GM12878 (cell line): ENCODE data around the gene FNDC3B. TPM values are rescaled to one million over a fixed set of nuclear protein-coding genes. Genes with fewer than 3 reads are reported as not detected.

Source experiments
- ATAC-seq: fragments of 200-7000 bp; cut with Tn5 transposase; 3 replicates; pipeline ENCODE4 v1.9.1; 2020; ENCODE audit warnings: mild to moderate bottlenecking, moderate library complexity
- BruUV-seq: library from RNA; stranded (reverse); fragments of 400-500 nt; replicated peaks from 2 replicates; lab custom pipeline; 2021; lab: Mats Ljungman, UMichigan
- CTCF ChIA-PET: fragments of 300-600 bp; sonication (Branson Sonifier 250); formaldehyde crosslinking; extraction: SDS; loops from one replicate; lab custom pipeline; 2021; ENCODE audit warnings: inconsistent platforms; lab: Yijun Ruan, JAX
- POLR2A ChIA-PET: fragments of 350-600 bp; formaldehyde crosslinking; extraction: SDS; loops from one replicate; lab custom pipeline; 2021; ENCODE audit warnings: inconsistent platforms; lab: Charles Lee
- RAD21 ChIA-PET: fragments of 300-600 bp; sonication (Branson Sonifier 250); formaldehyde crosslinking; loops from one replicate; lab custom pipeline; 2023; ENCODE audit warnings: antibody characterized with exemption; ENCODE audit not compliant: unreplicated experiment; lab: Charles Lee
- SMC1A ChIA-PET: fragments of 300-600 bp; sonication (Branson Sonifier 250); formaldehyde crosslinking; loops from one replicate; lab custom pipeline; 2023; ENCODE audit not compliant: unreplicated experiment, uncharacterized antibody; lab: Charles Lee
- DNase-seq: peaks from one replicate; pipeline ENCODE4 v3.0.0-alpha.2; 2011; ENCODE audit warnings: low read depth, low spot score
- FAIRE-seq: peaks from 3 replicates; lab custom pipeline; 2011; peaks lifted over from hg19 to GRCh38; lab: Jason Lieb, UNC
- H2AFZ ChIP-seq: 2 replicates; pipeline ENCODE4 v1.6.0; 2011; ENCODE audit warnings: low read depth, low read length, control low read depth; ENCODE audit not compliant: control insufficient read depth
- H3K27ac ChIP-seq: 2 replicates; pipeline ENCODE4 v1.5.1; 2011; ENCODE audit warnings: control low read depth; ENCODE audit not compliant: control insufficient read depth, insufficient read depth
- H3K27me3 ChIP-seq, 2 experiments: replicated peaks in 1 of 2; 2 replicates each; pipeline versions ENCODE4 v1.6.0 to v1.6.1; 2011; ENCODE audit warnings: low read length in 1 of 2; ENCODE audit not compliant: control insufficient read depth in 2 of 2, insufficient read depth in 2 of 2
- H3K36me3 ChIP-seq, 2 experiments: 2 replicates each; pipeline ENCODE4 v1.5.1; 2011; ENCODE audit warnings: low read length in 1 of 2; ENCODE audit not compliant: control insufficient read depth in 2 of 2, insufficient read depth in 2 of 2
- H3K4me1 ChIP-seq: 2 replicates; pipeline ENCODE4 v1.6.1; 2011; ENCODE audit warnings: mild to moderate bottlenecking, low read length, moderate library complexity, mixed read lengths; ENCODE audit not compliant: control insufficient read depth, insufficient read depth
- H3K4me2 ChIP-seq: 2 replicates; pipeline ENCODE4 v1.6.0; 2011; ENCODE audit warnings: control low read depth; ENCODE audit not compliant: control insufficient read depth, insufficient read depth
- H3K4me3 ChIP-seq: fragments of 200-600 bp; sonication (generic); 2 replicates; pipeline ENCODE4 v1.5.1; 2016
- H3K79me2 ChIP-seq: 2 replicates; pipeline ENCODE4 v1.6.0; 2011; ENCODE audit warnings: low read length; ENCODE audit not compliant: control insufficient read depth, insufficient read depth
- H3K9ac ChIP-seq: 2 replicates; pipeline ENCODE4 v1.8.0; 2011; ENCODE audit warnings: low read length, control low read depth, mixed read lengths; ENCODE audit not compliant: control insufficient read depth, insufficient read depth
- H3K9me3 ChIP-seq: replicated peaks from 3 replicates; pipeline ENCODE4 v1.5.1; 2011; ENCODE audit warnings: mild to moderate bottlenecking, low read length; ENCODE audit not compliant: control insufficient read depth, insufficient read depth
- H4K20me1 ChIP-seq: 2 replicates; pipeline ENCODE4 v1.6.0; 2011; ENCODE audit not compliant: control insufficient read depth, insufficient read depth
- BHLHE40 ChIP-seq, 2 experiments: fragments of 450-650 bp in 1 of 2; IDR thresholded peaks; 2 replicates each; pipeline ENCODE4 v1.6.1; 2011 to 2017; ENCODE audit warnings: low read depth in 2 of 2, borderline replicate concordance in 1 of 2, improper control_type of control experiment in 1 of 2, low read length in 1 of 2, mild to moderate bottlenecking in 1 of 2
- BRCA1 ChIP-seq: IDR thresholded peaks from 2 replicates; pipeline ENCODE4 v1.6.1; 2011; ENCODE audit warnings: low read depth, low read length, improper control_type of control experiment
- CBFB ChIP-seq: IDR thresholded peaks from 2 replicates; pipeline ENCODE4 v1.6.1; 2016; ENCODE audit warnings: antibody characterized with exemption, low read depth
- CBX3 ChIP-seq: fragments of 200-600 bp; sonication (generic); IDR thresholded peaks from 2 replicates; pipeline ENCODE4 v1.6.1; 2016; ENCODE audit warnings: low read depth, borderline replicate concordance
- CEBPB ChIP-seq, 2 experiments: fragments of 150-350 bp in 1 of 2; IDR thresholded peaks; 2 replicates each; pipeline ENCODE4 v1.6.1; 2012 to 2014; ENCODE audit warnings: low read depth in 2 of 2, low read length in 2 of 2, borderline replicate concordance in 1 of 2, inconsistent platforms in 1 of 2
- CEBPZ ChIP-seq: fragments of 150-350 bp; IDR thresholded peaks from 2 replicates; pipeline ENCODE4 v1.6.1; 2016; ENCODE audit warnings: low read depth, low read length
- ZNF274 ChIP-seq: IDR thresholded peaks from one replicate; pipeline ENCODE4 v1.8.0; 2011; ENCODE audit not compliant: insufficient read length, insufficient read depth
- WGBS: methylation state at CpG from one replicate; pipeline ENCODE4 v1.1.6; 2016; ENCODE audit warnings: low lambda C conversion rate; ENCODE audit not compliant: insufficient replicate concordance, insufficient coverage; ENCODE audit errors: missing lambda C conversion rate; 5-methylcytosine and 5-hydroxymethylcytosine counted together
- in situ Hi-C: fragments of 300-500 bp; cut with MboI; formaldehyde crosslinking; loops from 9 replicates; pipeline ENCODE4 v1.14.3; 2018; ENCODE audit warnings: mixed read lengths
- intact Hi-C: fragments of 100-400 bp; cut with micrococcal nuclease; formaldehyde crosslinking; loops from one replicate; pipeline ENCODE4 v1.14.2; 2022; ENCODE audit not compliant: unreplicated experiment
- polyA plus RNA-seq, 11 experiments: library from polyadenylated mRNA; depleted of rRNA in 4 of 11; unstranded in 6 of 11; stranded (reverse) in 5 of 11; fragments of >200 nt; fragmentation: Nextera tagmentation in 4 of 11; fragmentation: Illumina TruSeq in 1 of 11; extraction: Ambion mirVana in 4 of 11; extraction: Trizol in 1 of 11; gene quantifications; 1 replicate in 1 of 11; 2 replicates in 10 of 11; pipeline versions ENCODE4 v1.2.1 to v1.2.3, GENCODE V29; 2011 to 2016; ENCODE audit warnings: inconsistent platforms in 2 of 11, missing spikeins in 2 of 11, low read depth in 1 of 11
- total RNA-seq, 4 experiments: library from RNA; depleted of rRNA in 3 of 4; stranded (reverse); fragments of >200 nt in 3 of 4; fragmentation: Illumina TruSeq in 1 of 4; extraction: Trizol in 1 of 4; gene quantifications; 2 replicates each; pipeline versions ENCODE4 v1.2.1 to v1.2.3, GENCODE V29; 2013 to 2021
- TF ChIP-seq, protein P1 (sequence below): IDR thresholded peaks from 2 replicates; pipeline ENCODE4 v1.6.1; 2012; ENCODE audit warnings: low read depth, low read length, improper control_type of control experiment

FNDC3B gene
- total and polyA plus RNA-seq, 10 of the 15 experiments (the other 5 are each of a cell fraction or from before 2014, with no cell fraction given) = 7.9 to 35.0 (median 18.5) TPM

DNA sequence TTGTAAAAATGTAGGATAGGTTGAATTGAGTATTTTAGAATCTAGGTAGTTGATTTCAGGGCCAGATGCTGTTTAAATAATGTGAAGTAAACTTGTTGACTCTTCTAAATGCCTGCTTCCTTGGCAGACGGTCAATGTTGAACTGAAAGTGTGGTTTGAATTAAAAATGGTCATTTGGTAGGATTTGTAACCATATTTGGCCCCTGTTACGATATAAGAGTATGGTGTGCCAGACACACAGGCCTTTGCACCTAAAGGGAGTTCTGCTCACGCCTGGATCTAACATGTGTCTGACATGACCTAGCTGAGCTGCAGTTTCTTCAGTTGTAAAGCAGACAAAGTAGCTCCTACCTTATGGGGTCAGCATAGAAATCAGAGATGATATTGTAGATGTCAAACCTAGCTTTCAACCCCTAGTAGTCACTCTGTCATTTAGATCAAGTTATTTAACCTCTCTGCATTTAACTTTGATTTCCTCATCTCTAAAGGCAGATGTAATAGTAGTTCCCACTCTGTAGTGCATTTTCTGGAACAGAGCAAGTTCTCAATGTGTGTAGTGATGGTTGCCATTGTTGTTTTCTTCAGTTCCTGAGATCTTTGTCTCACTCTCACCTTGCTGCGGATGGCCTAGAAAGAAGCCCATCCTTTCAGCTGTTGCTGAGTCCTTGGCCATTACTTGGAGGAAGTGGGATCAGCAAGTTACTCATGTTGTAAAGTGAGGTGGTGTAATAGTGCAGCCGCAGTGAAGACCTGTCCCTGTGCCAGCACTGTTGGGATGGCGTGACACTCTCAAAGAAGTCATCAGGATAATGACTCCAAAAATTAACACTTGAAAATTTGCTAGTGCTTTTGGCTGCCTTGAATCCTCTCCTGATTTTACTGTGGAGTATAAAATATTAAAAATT lies 318.7 kb downstream of the FNDC3B start:
- RAD21 ChIA-PET = interaction anchor here (1.4 kb wide), 1 partner anchor 26 kb away, joined by 3 read pairs; no protein-coding TSS in a partner anchor
- peaks cover 2 to 16% of the 10 kb centered on the region in 2 experiments for H3K36me3 ChIP-seq
- CTCF ChIA-PET = interaction anchor here (0.8 to 1.2 kb wide), 3 partner anchors 103 to 237 kb away, joined by 3 to 6 read pairs (median 3); no protein-coding TSS in a partner anchor
- 59% methylated on average over 6 of the region's 6 CpGs for WGBS
- no peak for FAIRE-seq
- H3K9me3 ChIP-seq = no peaks in the 10 kb centered on the region
- no peaks in the 10 kb centered on the region for H3K79me2 ChIP-seq
- no peak overlapping the region for H3K9ac ChIP-seq
- no peaks in the 10 kb centered on the region for H3K27me3 ChIP-seq
- BruUV-seq = no TSS peak
- no peak overlapping the region for H3K4me3 ChIP-seq
- ATAC-seq = no peak
- intact Hi-C loops = no loop called here
- no peak overlapping the region for H2AFZ ChIP-seq
- TF ChIP-seq CEBPB (IDR thresholded peaks at IDR 0.05; ENCODE audit: borderline replicate concordance in 1 of 2, low read depth in 2 of 2, low read length in 2 of 2) = no peak
- TF ChIP-seq BHLHE40 (IDR thresholded peaks at IDR 0.05; ENCODE audit: borderline replicate concordance in 1 of 2, low read depth in 2 of 2, low read length in 1 of 2) = no peak
- no peak for TF ChIP-seq CBFB
- TF ChIP-seq CBX3 = no peak
- TF ChIP-seq BRCA1 = no peak
- H3K4me2 ChIP-seq = no peak overlapping the region
- no peaks in the 10 kb centered on the region for H3K4me1 ChIP-seq
- POLR2A ChIA-PET = no interaction called here
- no peak overlapping the region for H3K27ac ChIP-seq
- H4K20me1 ChIP-seq = no peaks in the 10 kb centered on the region
- in situ Hi-C loops = no loop called here
- SMC1A ChIA-PET = interaction anchor here (1.0 to 1.6 kb wide), 4 partner anchors 16 to 523 kb away, joined by 3 to 5 read pairs (median 3); no protein-coding TSS in a partner anchor
- no peak for DNase-seq

GRCh38 chr3:172359231-172359630 lies 319.9 kb downstream of the FNDC3B start:
- Histone ChIP-seq H3K27ac (no peak overlapping the region), H4K20me1 (no peaks in the 10 kb centered on the region), H3K9me3 (no peaks in the 10 kb centered on the region), H3K4me2 (no peak overlapping the region), H3K9ac (no peak overlapping the region), H3K4me3 (no peak overlapping the region), H3K4me1 (no peaks in the 10 kb centered on the region), H3K36me3 (peaks cover 6 to 23% of the 10 kb centered on the region in 2 experiments)
- BruUV-seq = no TSS peak
- WGBS = 100% methylated on average over 1 of the region's 1 CpG
- FAIRE-seq = no peak
- no peak for DNase-seq
- intact Hi-C loops = no loop called here
- RAD21 ChIA-PET = no interaction called here
- ATAC-seq = no peak
- TF ChIP-seq CBFB (no peak), ZNF274 (no peak), CEBPZ (no peak)
- TF ChIP-seq, protein P1, sequence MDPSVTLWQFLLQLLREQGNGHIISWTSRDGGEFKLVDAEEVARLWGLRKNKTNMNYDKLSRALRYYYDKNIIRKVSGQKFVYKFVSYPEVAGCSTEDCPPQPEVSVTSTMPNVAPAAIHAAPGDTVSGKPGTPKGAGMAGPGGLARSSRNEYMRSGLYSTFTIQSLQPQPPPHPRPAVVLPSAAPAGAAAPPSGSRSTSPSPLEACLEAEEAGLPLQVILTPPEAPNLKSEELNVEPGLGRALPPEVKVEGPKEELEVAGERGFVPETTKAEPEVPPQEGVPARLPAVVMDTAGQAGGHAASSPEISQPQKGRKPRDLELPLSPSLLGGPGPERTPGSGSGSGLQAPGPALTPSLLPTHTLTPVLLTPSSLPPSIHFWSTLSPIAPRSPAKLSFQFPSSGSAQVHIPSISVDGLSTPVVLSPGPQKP = no peak
- TF ChIP-seq, all 136 proteins: peak for 0
- Histone ChIP-seq H3K27me3 (no peaks in the 10 kb centered on the region), H2AFZ (no peak overlapping the region), H3K79me2 (no peaks in the 10 kb centered on the region)
- SMC1A ChIA-PET = interaction anchor here (1.0 to 1.6 kb wide), 3 partner anchors 17 to 524 kb away, joined by 3 to 5 read pairs (median 3); no protein-coding TSS in a partner anchor
- POLR2A ChIA-PET = no interaction called here
- CTCF ChIA-PET = interaction anchor here (0.8 to 1.2 kb wide), 2 partner anchors 102 to 236 kb away, joined by 3 to 6 read pairs; no protein-coding TSS in a partner anchor
- in situ Hi-C loops = no loop called here
